GM18870 (cell line): ENCODE data around the gene METTL17.
"Not testable (repeated sequence)": the region's sequence is repeated elsewhere in the genome, so short reads cannot be mapped to it uniquely, and the experiment has no call there.

Experiments used
- ATAC-seq: cut with Tn5 transposase; IDR thresholded peaks from one replicate; pipeline ENCODE4 v1.9.1; 2021; ENCODE audit warnings: moderate library complexity; ENCODE audit not compliant: unreplicated experiment

Gene METTL17

DNA sequence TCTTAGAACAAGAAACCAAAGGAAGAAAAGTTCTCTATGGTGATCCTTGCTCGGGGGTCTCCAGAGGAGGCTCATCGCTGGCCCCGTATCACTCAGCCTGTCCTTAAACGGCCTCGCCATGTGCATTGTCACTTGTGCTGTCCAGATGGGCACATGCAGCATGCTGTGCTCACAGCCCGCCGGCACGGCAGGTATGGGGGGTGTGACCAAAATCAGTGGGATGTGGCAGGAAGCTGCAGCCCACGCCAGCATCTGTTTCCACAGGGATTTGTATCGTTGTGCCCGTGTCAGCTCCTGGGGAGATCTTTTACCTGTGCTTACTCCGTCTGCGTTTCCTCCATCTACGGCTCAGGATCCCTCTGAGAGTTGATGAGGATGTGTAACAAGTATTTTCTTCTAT lies 6.7 kb downstream of the METTL17 start:
- ATAC-seq = no peak

- ATAC-seq = no peak
These were observed 7.3 kb downstream of the METTL17 start for GRCh38 chr14:20997115-20997514.

DNA sequence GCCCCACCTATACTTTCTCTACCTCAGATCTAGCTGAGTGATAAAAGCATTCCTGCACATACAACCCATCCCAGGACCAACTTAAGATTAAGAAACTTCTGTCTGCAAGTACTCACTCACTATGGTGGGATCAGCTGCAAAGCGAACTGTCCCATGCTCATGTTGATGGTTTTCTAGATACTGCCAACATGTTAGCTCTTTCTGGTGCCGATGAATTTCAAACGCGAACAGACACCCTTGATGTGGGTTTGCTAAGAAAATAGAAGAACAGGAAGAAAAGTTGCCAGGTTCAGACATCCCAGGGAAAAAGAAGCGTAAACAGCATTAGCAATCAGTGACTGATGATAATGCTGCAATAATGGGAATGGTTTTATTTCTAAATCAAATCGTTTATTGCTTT lies 7.8 kb downstream of the METTL17 start:
- no peak for ATAC-seq

DNA sequence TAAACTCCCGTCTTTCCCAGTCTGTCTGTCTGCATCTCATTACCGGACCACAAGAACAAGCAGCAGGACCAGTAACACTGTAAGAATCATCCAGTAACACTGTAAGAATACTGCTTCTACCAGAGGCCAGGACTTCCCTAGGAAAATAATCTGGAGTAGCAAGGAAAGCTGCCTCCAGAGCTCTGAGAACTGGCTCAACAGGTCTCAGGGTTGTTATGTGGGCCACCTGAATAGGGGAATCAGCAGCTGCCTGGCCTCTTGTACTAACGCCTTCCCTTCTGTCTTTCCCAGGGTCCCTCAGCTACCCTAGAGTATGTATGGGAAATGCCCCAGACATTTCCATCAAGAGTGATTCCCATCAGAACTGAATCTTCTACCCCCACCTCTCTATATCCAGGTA lies 8.4 kb downstream of the METTL17 start:
- no peak for ATAC-seq

DNA sequence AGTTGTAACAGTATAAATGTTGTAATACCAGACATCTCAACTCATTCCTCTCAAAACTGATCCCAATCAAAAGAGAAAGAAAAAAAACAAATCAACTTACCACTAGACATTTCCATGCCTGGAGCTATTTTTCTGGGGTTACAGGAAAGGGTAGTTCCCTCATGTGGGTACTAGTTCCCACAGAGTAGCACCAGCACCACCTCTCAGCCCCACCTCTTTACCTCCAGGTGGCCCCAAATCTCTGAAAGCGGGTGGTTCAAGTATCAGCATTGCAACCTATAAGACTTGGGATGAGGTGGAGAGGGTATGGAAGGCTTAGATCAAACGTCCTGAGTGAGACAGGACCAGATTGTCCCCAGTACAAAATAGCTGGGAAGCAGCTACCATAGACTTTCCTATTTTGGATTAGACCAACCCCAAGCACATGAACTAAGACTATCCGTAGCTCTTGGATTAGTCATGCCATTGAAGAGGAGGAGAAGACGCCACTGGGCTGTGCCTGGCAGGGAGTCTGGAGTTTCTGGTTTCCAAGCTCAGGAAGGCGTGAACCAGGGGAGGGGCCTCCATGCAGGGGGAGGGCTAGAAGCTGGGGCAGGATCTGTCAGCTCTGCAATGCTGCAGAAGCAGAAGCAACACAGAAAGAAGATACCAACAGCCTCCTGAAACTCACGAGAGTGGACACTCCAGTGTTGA lies 9.0 kb downstream of the METTL17 start, which contains the start of gene SLC39A2:
SLC39A2 (plus strand) TSS at position 620 of the 693 bp plus-strand sequence. CDS start 154 bp downstream, outside the sequence.
- ATAC-seq = no peak

GRCh38 chr14:20999591-20999990 lies 9.8 kb downstream of the METTL17 start:
- no peak for ATAC-seq

DNA sequence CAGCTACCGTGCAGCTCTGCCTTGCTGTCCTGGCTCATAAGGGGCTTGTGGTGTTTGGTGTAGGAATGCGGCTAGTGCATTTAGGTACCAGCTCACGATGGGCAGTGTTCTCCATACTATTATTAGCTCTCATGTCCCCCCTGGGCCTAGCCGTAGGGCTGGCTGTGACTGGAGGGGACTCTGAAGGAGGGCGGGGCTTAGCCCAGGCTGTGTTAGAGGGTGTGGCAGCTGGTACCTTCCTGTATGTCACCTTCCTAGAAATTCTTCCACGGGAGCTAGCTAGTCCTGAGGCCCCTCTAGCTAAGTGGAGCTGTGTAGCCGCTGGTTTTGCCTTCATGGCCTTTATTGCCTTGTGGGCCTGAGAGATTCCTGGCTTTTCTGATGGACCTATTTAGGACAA lies 11.4 kb downstream of the METTL17 start:
- no peak for ATAC-seq

GRCh38 chr14:21003788-21004346 lies 14.1 kb downstream of the METTL17 start:
- ATAC-seq = no peak

DNA sequence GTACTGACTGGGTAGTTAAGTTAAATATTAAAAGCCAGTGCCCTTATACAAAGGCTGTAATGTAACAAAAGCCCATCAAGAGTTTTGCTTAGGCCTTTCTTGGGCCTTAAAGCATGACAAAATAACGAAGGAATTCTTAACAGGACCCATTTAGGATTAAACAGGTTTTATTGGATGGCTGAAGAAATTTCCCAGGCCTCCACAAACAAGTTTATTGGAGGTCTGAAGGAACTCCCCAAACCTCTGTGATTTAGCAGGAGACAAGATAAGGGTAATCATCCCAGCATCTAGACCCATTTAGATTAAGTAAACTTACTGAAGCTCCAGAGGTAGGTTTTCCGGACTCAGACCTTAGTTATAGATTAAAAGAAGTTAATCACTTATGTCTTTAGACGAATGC lies 19.9 kb downstream of the METTL17 start:
- not testable (repeated sequence) for ATAC-seq

GRCh38 chr14:21011136-21011535 lies 21.4 kb downstream of the METTL17 start:
- ATAC-seq = no peak

DNA sequence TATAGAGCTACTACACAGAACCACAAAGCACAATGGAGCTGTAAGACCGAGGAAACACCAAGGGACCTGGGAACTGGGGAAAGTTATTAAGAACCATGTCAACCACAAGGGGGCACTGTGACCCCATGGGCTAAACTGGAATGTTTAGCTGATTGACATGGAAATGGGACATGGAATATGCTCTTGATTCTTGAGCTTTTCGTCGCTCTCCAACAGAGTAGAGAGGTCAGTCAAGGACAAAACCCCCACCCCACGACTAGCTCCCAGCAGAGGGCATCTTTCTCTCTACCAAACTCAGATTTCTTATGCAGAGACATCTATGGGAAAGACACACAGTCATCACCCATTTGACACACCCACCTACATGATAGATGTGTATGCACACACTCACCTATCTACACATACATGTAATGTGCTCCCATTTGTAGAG lies 25.0 kb downstream of the METTL17 start:
- no peak for ATAC-seq

- ATAC-seq = no peak
These were observed 25.5 kb downstream of the METTL17 start for GRCh38 chr14:21015312-21015711.

DNA sequence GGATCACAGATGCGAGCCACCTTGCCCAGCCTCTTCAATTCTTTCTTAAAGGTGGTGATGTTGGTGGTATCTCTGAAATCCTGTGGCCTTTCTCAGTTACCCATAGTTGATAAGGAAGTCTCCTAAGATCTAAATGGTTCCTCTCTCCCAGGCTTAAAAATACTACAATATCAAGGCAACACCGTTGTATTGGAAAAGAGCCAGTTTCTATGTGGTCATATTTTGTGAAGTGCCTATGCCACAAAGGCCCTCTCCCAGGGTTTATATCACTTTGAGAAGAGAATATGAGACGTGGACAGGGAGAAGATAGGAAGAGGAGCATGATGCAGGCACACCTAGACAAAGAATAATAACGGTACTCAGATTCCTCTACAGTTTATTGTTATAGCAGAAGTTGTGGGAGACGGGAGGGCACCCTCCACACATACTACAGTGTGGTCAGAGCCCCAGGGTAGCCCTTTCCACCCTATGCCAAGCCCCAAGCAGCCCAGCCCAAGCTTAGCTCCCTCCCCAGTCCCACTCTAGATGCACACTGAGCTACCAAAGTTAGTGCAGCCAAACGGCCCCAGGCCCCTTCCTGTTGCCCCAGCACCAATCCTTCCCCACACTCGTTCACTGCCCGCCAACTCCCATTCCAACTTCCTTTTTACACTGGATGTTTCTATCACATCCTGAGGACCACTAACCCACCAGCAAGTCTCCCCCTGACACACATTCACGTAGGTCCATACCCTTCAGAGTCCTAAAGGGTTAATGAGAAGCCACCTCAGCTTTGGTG lies 26.8 kb downstream of the METTL17 start:
- no peak for ATAC-seq

DNA sequence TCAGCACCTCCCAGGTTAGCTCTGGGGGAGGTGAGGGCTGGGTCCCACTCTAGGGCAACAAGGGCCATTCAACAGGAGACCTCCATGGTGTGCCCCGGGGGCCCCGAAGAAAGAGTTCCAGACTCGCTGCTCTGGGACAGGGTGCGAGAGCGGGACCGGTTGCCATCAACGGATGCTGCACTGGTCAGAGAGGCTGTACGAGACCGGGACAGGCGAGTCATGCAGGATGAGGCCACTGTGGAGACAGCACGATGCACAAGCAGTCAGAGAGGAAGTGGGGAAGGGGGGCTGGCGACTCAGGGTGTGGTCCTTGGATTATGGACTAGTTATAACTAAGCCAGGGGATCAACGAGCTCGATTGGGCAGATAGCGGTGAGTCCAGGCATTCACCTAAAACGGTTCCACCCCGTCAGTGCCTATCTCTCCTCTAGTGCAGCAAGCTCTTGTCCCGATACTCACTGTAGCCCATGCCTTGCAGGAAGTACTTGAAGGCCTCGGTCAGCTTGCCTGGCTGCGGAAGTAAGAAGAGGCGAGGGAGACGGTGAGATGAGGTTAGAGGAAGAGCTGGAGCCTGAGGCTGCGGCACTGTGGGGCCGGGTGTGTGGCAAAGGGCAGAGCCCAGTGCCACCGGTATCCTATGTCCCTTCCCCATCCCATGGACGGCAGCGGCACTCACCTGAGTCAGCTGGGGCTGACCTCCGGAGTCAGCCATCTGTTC lies 27.9 kb downstream of the METTL17 start:
- ATAC-seq = no peak

- ATAC-seq = no peak
These were observed 28.5 kb downstream of the METTL17 start for GRCh38 chr14:21018286-21018685.

GRCh38 chr14:21018781-21019180 lies 29.0 kb downstream of the METTL17 start:
- ATAC-seq = no peak

GRCh38 chr14:21019366-21019765 lies 29.6 kb downstream of the METTL17 start:
- ATAC-seq = no peak

GRCh38 chr14:21020977-21021545 lies 31.3 kb downstream of the METTL17 start:
- no peak for ATAC-seq

DNA sequence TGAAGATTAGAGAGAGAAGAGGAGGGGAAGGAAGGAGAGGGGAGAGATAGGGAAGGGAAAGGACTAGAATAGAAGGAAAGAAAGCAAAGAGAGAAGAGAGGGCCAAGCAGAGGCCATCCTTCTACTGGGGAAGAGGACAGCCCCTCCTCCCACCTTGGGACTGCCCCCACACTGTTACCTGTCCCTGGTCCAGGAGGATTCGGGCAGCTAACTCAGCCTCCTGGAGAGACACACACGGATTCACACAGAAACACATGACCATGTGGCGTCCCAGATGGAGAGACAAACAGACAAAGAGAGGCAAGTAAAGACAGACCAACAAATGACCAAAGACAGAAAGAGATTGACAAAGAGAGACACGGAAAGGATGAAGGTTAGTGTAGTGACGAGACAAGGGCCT lies 32.9 kb downstream of the METTL17 start:
- ATAC-seq = no peak

GRCh38 chr14:21023174-21023573 lies 33.4 kb downstream of the METTL17 start:
- no peak for ATAC-seq
